ENCODE measurements around the gene TRIM37. TPM values are rescaled to one million over a fixed set of nuclear protein-coding genes. Genes with fewer than 3 reads are reported as not detected.
"Not testable (repeated sequence)": the region's sequence is repeated elsewhere in the genome, so short reads cannot be mapped to it uniquely, and the experiment has no call there.

Gene TRIM37
- total RNA-seq, 1 donor from 2014 or later: 35.6 TPM

- DNase-seq: no peak
- H3K4me1 Mint-ChIP-seq (ENCODE audit: low read depth, unreplicated experiment): no peaks in the 10 kb centered on the region
- H3K27ac Mint-ChIP-seq (ENCODE audit: unreplicated experiment): no peak overlapping the region
- no peak for TF ChIP-seq CTCF (IDR thresholded peaks at IDR 0.05; ENCODE audit: partially characterized antibody, unreplicated experiment)
- H3K27me3 Mint-ChIP-seq (ENCODE audit: unreplicated experiment): no peaks in the 10 kb centered on the region
- H3K9me3 Mint-ChIP-seq (ENCODE audit: unreplicated experiment): no peaks in the 10 kb centered on the region
- H3K4me3 Mint-ChIP-seq (ENCODE audit: unreplicated experiment): no peak overlapping the region
- H3K36me3 Mint-ChIP-seq (ENCODE audit: unreplicated experiment): peaks cover 12% of the 10 kb centered on the region
Measured at GRCh38 chr17:59101178-59101577, 5.5 kb downstream of the TRIM37 start.

GRCh38 chr17:59097876-59098275 lies 8.8 kb downstream of the TRIM37 start:
- no peak for TF ChIP-seq CTCF (IDR thresholded peaks at IDR 0.05; ENCODE audit: partially characterized antibody, unreplicated experiment)
- H3K9me3 Mint-ChIP-seq (ENCODE audit: unreplicated experiment): no peaks in the 10 kb centered on the region
- H3K4me1 Mint-ChIP-seq (ENCODE audit: low read depth, unreplicated experiment): no peaks in the 10 kb centered on the region
- DNase-seq: no peak
- no peak overlapping the region for H3K27ac Mint-ChIP-seq (ENCODE audit: unreplicated experiment)
- H3K27me3 Mint-ChIP-seq (ENCODE audit: unreplicated experiment): no peaks in the 10 kb centered on the region
- no peak overlapping the region for H3K4me3 Mint-ChIP-seq (ENCODE audit: unreplicated experiment)
- peaks cover 12% of the 10 kb centered on the region for H3K36me3 Mint-ChIP-seq (ENCODE audit: unreplicated experiment)

- peaks cover 7% of the 10 kb centered on the region for H3K36me3 Mint-ChIP-seq (ENCODE audit: unreplicated experiment)
- H3K27me3 Mint-ChIP-seq (ENCODE audit: unreplicated experiment): no peaks in the 10 kb centered on the region
- H3K9me3 Mint-ChIP-seq (ENCODE audit: unreplicated experiment): no peaks in the 10 kb centered on the region
- no peak overlapping the region for H3K4me3 Mint-ChIP-seq (ENCODE audit: unreplicated experiment)
- no peak overlapping the region for H3K27ac Mint-ChIP-seq (ENCODE audit: unreplicated experiment)
- no peaks in the 10 kb centered on the region for H3K4me1 Mint-ChIP-seq (ENCODE audit: low read depth, unreplicated experiment)
- TF ChIP-seq CTCF (IDR thresholded peaks at IDR 0.05; ENCODE audit: partially characterized antibody, unreplicated experiment): no peak
- no peak for DNase-seq
Measured at GRCh38 chr17:59094861-59095530, 11.7 kb downstream of the TRIM37 start.

GRCh38 chr17:59093702-59094231 lies 12.9 kb downstream of the TRIM37 start:
- TF ChIP-seq CTCF (IDR thresholded peaks at IDR 0.05; ENCODE audit: partially characterized antibody, unreplicated experiment): no peak
- no peak overlapping the region for H3K4me3 Mint-ChIP-seq (ENCODE audit: unreplicated experiment)
- H3K9me3 Mint-ChIP-seq (ENCODE audit: unreplicated experiment): no peaks in the 10 kb centered on the region
- H3K27me3 Mint-ChIP-seq (ENCODE audit: unreplicated experiment): no peaks in the 10 kb centered on the region
- no peak for DNase-seq
- H3K36me3 Mint-ChIP-seq (ENCODE audit: unreplicated experiment): peaks cover 5% of the 10 kb centered on the region
- no peaks in the 10 kb centered on the region for H3K4me1 Mint-ChIP-seq (ENCODE audit: low read depth, unreplicated experiment)
- no peak overlapping the region for H3K27ac Mint-ChIP-seq (ENCODE audit: unreplicated experiment)

- peaks cover 5% of the 10 kb centered on the region for H3K36me3 Mint-ChIP-seq (ENCODE audit: unreplicated experiment)
- no peak for TF ChIP-seq CTCF (IDR thresholded peaks at IDR 0.05; ENCODE audit: partially characterized antibody, unreplicated experiment)
- H3K9me3 Mint-ChIP-seq (ENCODE audit: unreplicated experiment): no peaks in the 10 kb centered on the region
- H3K27me3 Mint-ChIP-seq (ENCODE audit: unreplicated experiment): no peaks in the 10 kb centered on the region
- H3K27ac Mint-ChIP-seq (ENCODE audit: unreplicated experiment): no peak overlapping the region
- no peak for DNase-seq
- H3K4me1 Mint-ChIP-seq (ENCODE audit: low read depth, unreplicated experiment): no peaks in the 10 kb centered on the region
- H3K4me3 Mint-ChIP-seq (ENCODE audit: unreplicated experiment): no peak overlapping the region
Measured at GRCh38 chr17:59093145-59093701, 13.5 kb downstream of the TRIM37 start.

- not testable (repeated sequence) for H3K9me3 Mint-ChIP-seq (ENCODE audit: unreplicated experiment); H3K27ac Mint-ChIP-seq (ENCODE audit: unreplicated experiment); H3K27me3 Mint-ChIP-seq (ENCODE audit: unreplicated experiment); H3K36me3 Mint-ChIP-seq (ENCODE audit: unreplicated experiment); DNase-seq; H3K4me1 Mint-ChIP-seq (ENCODE audit: low read depth, unreplicated experiment); H3K4me3 Mint-ChIP-seq (ENCODE audit: unreplicated experiment)
Measured at GRCh38 chr17:59090593-59090992, 16.1 kb downstream of the TRIM37 start.

Measured in glutamatergic neuron (in vitro differentiated cells).